Measurements from ENCODE around the gene OTUD7B. TPM values are rescaled to one million over a fixed set of nuclear protein-coding genes. Genes with fewer than 3 reads are reported as not detected.

The OTUD7B gene
- total RNA-seq, 4 donors from 2014 or later, result 12.4 to 22.0 (median 19.5) TPM

- Histone ChIP-seq H3K27ac (peak overlapping the region in 3 of 4 donors; percentile 19 to 88 (median 57)), H3K9me3 (no peaks in the 10 kb centered on the region), H3K36me3 (no peaks in the 10 kb centered on the region), H3K4me1 (peaks cover 0 to 7% (median 2%) of the 10 kb centered on the region in 4 donors), H3K27me3 (no peaks in the 10 kb centered on the region), H3K4me3 (no peak overlapping the region)
- no peak for DNase-seq
- no peak for TF ChIP-seq POLR2A (IDR thresholded peaks at IDR 0.05)
- TF ChIP-seq CTCF (IDR thresholded peaks at IDR 0.05), result no peak
Measured at GRCh38 chr1:150020711-150021110, 10.2 kb upstream of the OTUD7B start.

- peaks cover 0 to 7% (median 2%) of the 10 kb centered on the region in 4 donors for H3K4me1 ChIP-seq
- no peak overlapping the region for H3K27ac ChIP-seq
- no peak for DNase-seq
- no peaks in the 10 kb centered on the region for H3K9me3 ChIP-seq
- H3K36me3 ChIP-seq, result no peaks in the 10 kb centered on the region
- no peak overlapping the region for H3K4me3 ChIP-seq
- H3K27me3 ChIP-seq, result no peaks in the 10 kb centered on the region
- TF ChIP-seq CTCF (IDR thresholded peaks at IDR 0.05) (no peak), POLR2A (IDR thresholded peaks at IDR 0.05) (no peak)
Measured at GRCh38 chr1:150018165-150018564, 7.6 kb upstream of the OTUD7B start.

- no peaks in the 10 kb centered on the region for H3K36me3 ChIP-seq
- DNase-seq, result peak in 1 of 3 donors; percentile 69
- peaks cover 0 to 7% (median 2%) of the 10 kb centered on the region in 4 donors for H3K4me1 ChIP-seq
- peak overlapping the region in 1 of 4 donors; percentile 73 for H3K27ac ChIP-seq
- TF ChIP-seq CTCF (IDR thresholded peaks at IDR 0.05) (no peak), POLR2A (IDR thresholded peaks at IDR 0.05) (no peak)
- H3K9me3 ChIP-seq, result no peaks in the 10 kb centered on the region
- H3K4me3 ChIP-seq, result no peak overlapping the region
- H3K27me3 ChIP-seq, result no peaks in the 10 kb centered on the region
Measured at GRCh38 chr1:150017206-150017750, 6.8 kb upstream of the OTUD7B start.

GRCh38 chr1:150015651-150016131 lies 5.2 kb upstream of the OTUD7B start:
- no peak for DNase-seq
- no peaks in the 10 kb centered on the region for H3K27me3 ChIP-seq
- TF ChIP-seq POLR2A (IDR thresholded peaks at IDR 0.05) (no peak), CTCF (IDR thresholded peaks at IDR 0.05) (no peak)
- no peaks in the 10 kb centered on the region for H3K36me3 ChIP-seq
- H3K4me3 ChIP-seq, result no peak overlapping the region
- H3K4me1 ChIP-seq, result peaks cover 0 to 4% (median 1%) of the 10 kb centered on the region in 4 donors
- no peaks in the 10 kb centered on the region for H3K9me3 ChIP-seq
- no peak overlapping the region for H3K27ac ChIP-seq

- no peak for DNase-seq
- TF ChIP-seq POLR2A (IDR thresholded peaks at IDR 0.05), result no peak
- TF ChIP-seq CTCF (IDR thresholded peaks at IDR 0.05), result no peak
- Histone ChIP-seq H3K4me1 (peaks cover 0 to 15% (median 2%) of the 10 kb centered on the region in 4 donors), H3K36me3 (no peaks in the 10 kb centered on the region), H3K4me3 (no peak overlapping the region), H3K27ac (no peak overlapping the region), H3K9me3 (no peaks in the 10 kb centered on the region), H3K27me3 (no peaks in the 10 kb centered on the region)
Measured at GRCh38 chr1:150012611-150013010, 2.1 kb upstream of the OTUD7B start.
